BJ (cell line): ENCODE measurements around the gene MKRN2. TPM values are rescaled to one million over a fixed set of nuclear protein-coding genes. Genes with fewer than 3 reads are reported as not detected.

Experiments
- CTCF ChIA-PET: fragments of 350-600 bp; formaldehyde crosslinking; extraction: SDS; loops from one replicate; lab custom pipeline; 2021; ENCODE audit warnings: antibody characterized with exemption, inconsistent platforms; lab: Yijun Ruan, JAX
- POLR2A ChIA-PET: fragments of 300-600 bp; sonication (Branson Sonifier 250); formaldehyde crosslinking; extraction: SDS; loops from one replicate; lab custom pipeline; 2021; ENCODE audit warnings: antibody characterized with exemption; lab: Charles Lee
- DNase-seq: peaks from one replicate; pipeline ENCODE4 v3.0.0-alpha.2; 2011; ENCODE audit warnings: low read depth
- H3K27me3 ChIP-seq: 2 replicates; pipeline ENCODE4 v1.6.0; 2011; ENCODE audit warnings: low read length; ENCODE audit not compliant: control insufficient read depth, insufficient read depth
- H3K36me3 ChIP-seq: 2 replicates; pipeline ENCODE4 v1.5.1; 2011; ENCODE audit warnings: low read length; ENCODE audit not compliant: control insufficient read depth, insufficient read depth
- H3K4me3 ChIP-seq: 2 replicates; pipeline ENCODE4 v1.5.1; 2011; ENCODE audit warnings: low read depth, mild to moderate bottlenecking, control low read depth, low read length
- CTCF ChIP-seq: IDR thresholded peaks from 2 replicates; pipeline ENCODE4 v1.5.1; 2011; ENCODE audit warnings: low read depth, mild to moderate bottlenecking, control low read depth, inconsistent platforms, low read length, moderate library complexity; ENCODE audit not compliant: insufficient read depth
- polyA plus RNA-seq: library from polyadenylated mRNA; depleted of rRNA; stranded (reverse); fragments of >200 nt; gene quantifications from 2 replicates; pipeline ENCODE4 v1.2.3, GENCODE V29; 2011

MKRN2 gene
- polyA plus RNA-seq, 1 experiment = 56.2 TPM

GRCh38 chr3:12584083-12584482 is 27.2 kb downstream of the MKRN2 start:
- H3K4me3 ChIP-seq = no peak overlapping the region
- DNase-seq = no peak
- no peaks in the 10 kb centered on the region for H3K27me3 ChIP-seq
- POLR2A ChIA-PET = no interaction called here
- H3K36me3 ChIP-seq = peaks cover 39% of the 10 kb centered on the region
- CTCF ChIA-PET = interaction anchor here (0.9 to 1.0 kb wide), 2 partner anchors 66 to 125 kb away, joined by 3 read pairs; no protein-coding TSS in a partner anchor
- TF ChIP-seq CTCF = no peak

- peaks cover 41% of the 10 kb centered on the region for H3K36me3 ChIP-seq
Measured at GRCh38 chr3:12585181-12585580, 28.3 kb downstream of the MKRN2 start.

GRCh38 chr3:12585970-12586369 is 29.1 kb downstream of the MKRN2 start:
- no peak overlapping the region for H3K4me3 ChIP-seq
- no peak for TF ChIP-seq CTCF
- ChIA-PET CTCF (no interaction called here), POLR2A (no interaction called here)
- no peak for DNase-seq
- H3K27me3 ChIP-seq = no peaks in the 10 kb centered on the region
- H3K36me3 ChIP-seq = peaks cover 47% of the 10 kb centered on the region

More at GRCh38 chr3:12585181-12585580, 28.3 kb downstream of the MKRN2 start:
- no peaks in the 10 kb centered on the region for H3K27me3 ChIP-seq
- no peak for TF ChIP-seq CTCF
- CTCF ChIA-PET = interaction anchor here (0.8 kb wide), 1 partner anchor 10 kb away, joined by 3 read pairs; no protein-coding TSS in a partner anchor
- no peak overlapping the region for H3K4me3 ChIP-seq
- no peak for DNase-seq
- POLR2A ChIA-PET = no interaction called here

- CTCF ChIA-PET = no interaction called here
- no peak for TF ChIP-seq CTCF
- Histone ChIP-seq H3K36me3 (peaks cover 45% of the 10 kb centered on the region), H3K4me3 (no peak overlapping the region), H3K27me3 (no peaks in the 10 kb centered on the region)
- DNase-seq = no peak
- POLR2A ChIA-PET = no interaction called here
Measured at GRCh38 chr3:12586403-12586802, 29.5 kb downstream of the MKRN2 start.

- DNase-seq = no peak
- ChIA-PET POLR2A (no interaction called here), CTCF (interaction anchor here (1.0 to 1.2 kb wide), 2 partner anchors 13 to 131 kb away, joined by 3 read pairs; no protein-coding TSS in a partner anchor)
- H3K36me3 ChIP-seq = peaks cover 34% of the 10 kb centered on the region
- no peaks in the 10 kb centered on the region for H3K27me3 ChIP-seq
- TF ChIP-seq CTCF = no peak
- H3K4me3 ChIP-seq = no peak overlapping the region
Measured at GRCh38 chr3:12588039-12589009, 31.4 kb downstream of the MKRN2 start.
